GM12892 (cell line): Measurements from ENCODE around the gene MKRN3.
"Not testable (repeated sequence)": the region's sequence is repeated elsewhere in the genome, so short reads cannot be mapped to it uniquely, and the experiment has no call there.

Source experiments
- DNase-seq: peaks from one replicate; pipeline ENCODE4 v3.0.0; 2011; ENCODE audit not compliant: insufficient read length
- FAIRE-seq: peaks from 2 replicates; lab custom pipeline; 2011; peaks lifted over from hg19 to GRCh38; lab: Jason Lieb, UNC
- POLR2A ChIP-seq: IDR thresholded peaks from 2 replicates; pipeline ENCODE4 v1.6.1; 2011; ENCODE audit warnings: low read depth, low read length, control low read depth
- POLR2AphosphoS5 ChIP-seq: IDR thresholded peaks from 2 replicates; pipeline ENCODE4 v1.6.1; 2011; ENCODE audit warnings: low read depth, low read length, control low read depth
- TAF1 ChIP-seq: IDR thresholded peaks from 2 replicates; pipeline ENCODE4 v1.6.1; 2011; ENCODE audit warnings: low read depth, mild to moderate bottlenecking, control low read depth, low read length, borderline replicate concordance

Gene MKRN3

DNA sequence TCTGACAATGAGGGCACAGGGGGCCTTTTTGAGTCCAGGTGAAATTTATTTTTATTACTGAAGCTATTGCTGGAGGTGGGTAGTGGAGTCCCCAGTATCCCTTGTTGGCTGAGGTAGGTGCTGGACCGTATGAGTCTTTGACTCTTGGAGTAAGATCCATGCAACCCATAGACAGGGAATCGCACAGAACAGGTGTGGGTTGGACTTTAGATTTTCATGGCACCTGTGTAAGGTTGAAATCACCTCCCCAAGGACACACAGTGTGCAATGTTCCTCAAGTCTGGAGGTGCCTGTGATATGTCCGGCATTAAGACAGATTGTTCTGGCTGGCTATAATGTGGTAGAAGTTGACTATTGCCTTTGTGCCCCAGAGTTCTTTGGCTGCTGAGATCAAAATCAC, 23.5 kb downstream of the MKRN3 start:
- TF ChIP-seq POLR2AphosphoS5 (no peak), POLR2A (no peak), TAF1 (no peak)
- DNase-seq: no peak
- no peak for FAIRE-seq

DNA sequence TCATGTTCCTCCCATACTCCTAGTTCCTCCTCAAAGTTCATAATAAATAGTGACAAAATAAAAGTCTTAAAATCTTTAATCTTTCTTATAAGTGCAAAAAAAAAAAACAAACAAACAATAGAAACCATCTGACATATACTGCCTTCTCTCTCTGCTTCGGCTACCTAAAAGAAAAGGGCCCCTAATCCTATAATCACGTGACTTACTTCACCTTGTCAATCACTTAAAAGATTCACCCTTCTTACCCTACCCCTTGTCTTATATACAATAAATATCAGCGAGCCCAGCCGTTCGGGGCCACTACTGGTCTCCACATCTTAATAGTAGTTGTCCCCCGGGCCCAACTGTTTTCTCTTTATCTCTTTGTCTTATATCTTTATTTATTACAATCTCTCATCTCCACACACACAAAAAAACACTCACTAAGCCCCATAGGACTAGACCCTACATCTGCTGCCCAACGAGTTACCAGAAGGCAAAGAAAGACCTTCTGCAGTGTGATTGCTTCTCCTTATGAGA, 28.8 kb downstream of the MKRN3 start:
- FAIRE-seq: no peak
- DNase-seq: no peak
- no peak for TF ChIP-seq POLR2AphosphoS5
- TF ChIP-seq POLR2A: no peak
- TF ChIP-seq TAF1: no peak

GRCh38 chr15:23595368-23595767, 29.9 kb downstream of the MKRN3 start:
- no peak for FAIRE-seq
- no peak for TF ChIP-seq POLR2AphosphoS5
- DNase-seq: no peak

- TF ChIP-seq POLR2AphosphoS5 (no peak), TAF1 (no peak), POLR2A (no peak)
- no peak for DNase-seq
- FAIRE-seq: no peak
Observed at GRCh38 chr15:23596736-23597135, 31.3 kb downstream of the MKRN3 start.

DNA sequence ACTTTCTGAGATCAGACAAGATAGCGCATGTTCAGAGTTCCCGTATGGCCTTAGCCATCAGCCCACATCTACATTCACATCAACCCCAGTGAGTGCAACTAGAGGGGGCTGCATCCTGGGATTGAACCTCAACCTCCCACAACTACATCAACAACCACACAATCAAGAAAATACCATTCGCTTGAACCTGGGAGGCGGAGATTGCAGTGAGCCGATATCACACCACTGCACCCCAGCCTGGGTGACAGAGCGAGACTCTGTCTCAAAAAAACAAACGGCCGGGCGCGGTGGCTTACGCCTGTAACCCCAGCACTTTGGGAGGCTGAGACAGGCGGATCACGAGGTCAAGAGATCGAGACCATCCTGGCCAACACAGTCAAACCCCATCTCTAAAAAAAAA, 31.8 kb downstream of the MKRN3 start:
- DNase-seq, FAIRE-seq: not testable (repeated sequence)

GRCh38 chr15:23599053-23599452, 33.6 kb downstream of the MKRN3 start:
- TF ChIP-seq POLR2A: no peak
- no peak for TF ChIP-seq TAF1
- no peak for TF ChIP-seq POLR2AphosphoS5
- no peak for DNase-seq
- no peak for FAIRE-seq

DNA sequence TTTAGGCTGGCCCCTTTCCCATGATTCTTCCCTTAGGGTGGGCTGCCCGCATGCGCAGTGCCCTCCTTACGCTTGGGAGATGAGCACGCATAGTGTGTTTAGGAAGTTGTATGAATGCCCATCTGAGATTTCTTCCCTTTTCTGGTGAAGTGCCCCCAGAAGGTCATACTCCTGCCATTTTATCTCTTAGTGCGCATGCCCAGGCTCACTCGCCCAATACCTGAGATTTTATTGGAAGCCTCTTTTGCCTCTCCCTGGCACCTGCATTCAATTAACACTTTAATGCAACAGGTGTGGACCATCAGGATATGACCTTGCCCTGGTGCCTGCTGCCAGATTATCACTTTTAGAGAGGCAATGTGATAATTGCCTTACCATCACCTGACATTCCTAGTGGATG, 36.6 kb downstream of the MKRN3 start:
- FAIRE-seq: no peak
- DNase-seq: no peak
- TF ChIP-seq TAF1: no peak
- no peak for TF ChIP-seq POLR2A
- no peak for TF ChIP-seq POLR2AphosphoS5

- no peak for TF ChIP-seq POLR2A
- TF ChIP-seq POLR2AphosphoS5: no peak
- TF ChIP-seq TAF1: no peak
- DNase-seq: no peak
- FAIRE-seq: no peak
Observed at GRCh38 chr15:23606226-23606625, 40.8 kb downstream of the MKRN3 start.

DNA sequence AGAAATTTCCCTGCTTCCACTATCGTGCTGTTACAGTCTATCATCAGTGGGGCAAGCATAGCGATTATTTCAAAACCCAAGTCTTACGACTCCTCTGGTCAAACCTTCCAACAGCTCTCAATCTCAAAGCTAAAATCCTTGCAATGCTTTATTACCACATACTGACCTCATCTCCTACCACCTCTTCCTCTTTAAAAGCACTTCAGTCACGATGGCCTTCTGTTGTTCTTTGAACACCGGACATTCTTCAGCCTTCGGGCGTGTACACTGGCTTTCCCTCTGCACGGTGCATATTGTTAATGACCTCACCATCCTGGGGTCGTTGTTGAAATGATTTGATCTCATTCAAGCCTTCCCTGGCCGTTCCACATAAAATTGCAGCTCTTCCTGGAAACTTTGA, 51.1 kb downstream of the MKRN3 start:
- DNase-seq (no peak), FAIRE-seq (no peak)
- TF ChIP-seq POLR2A: no peak
- no peak for TF ChIP-seq TAF1
- no peak for TF ChIP-seq POLR2AphosphoS5
